ENCODE measurements around the gene DDX49. TPM values are rescaled to one million over a fixed set of nuclear protein-coding genes. Genes with fewer than 3 reads are reported as not detected.
"Not testable (repeated sequence)": the region's sequence is repeated elsewhere in the genome, so short reads cannot be mapped to it uniquely, and the experiment has no call there.

The DDX49 gene
- total RNA-seq, 1 experiment from 2014 or later: 51.9 TPM

DNA sequence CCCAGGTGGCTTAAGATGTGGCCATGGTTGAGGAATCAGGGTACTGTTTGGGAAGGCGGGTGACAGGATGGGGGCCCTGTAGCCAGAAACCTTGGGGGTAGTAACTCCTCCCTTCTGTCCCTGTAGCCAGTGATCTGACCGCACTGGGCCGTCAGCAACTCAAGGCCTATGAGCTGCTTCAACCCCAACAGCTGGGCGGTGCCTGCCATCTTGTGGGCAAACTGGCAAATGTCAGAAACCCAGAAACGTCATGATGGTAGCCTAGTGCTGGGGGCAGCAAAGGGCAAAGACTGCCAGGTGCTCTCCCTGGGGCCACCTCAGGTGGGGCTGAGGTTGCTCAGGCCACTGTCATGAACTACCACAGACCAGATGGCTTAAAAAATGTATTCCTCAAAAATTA is 3.9 kb upstream of the DDX49 start:
- Histone ChIP-seq H3K4me2 (ENCODE audit: low read length) (no peak overlapping the region), H4K20me1 (ENCODE audit: insufficient read depth) (no peaks in the 10 kb centered on the region), H3K4me1 (ENCODE audit: control insufficient read depth in 1 of 2, insufficient read depth in 2 of 2, low read length in 2 of 2) (peaks cover 15 to 16% of the 10 kb centered on the region in 2 experiments), H2AFZ (ENCODE audit: low read depth, low read length, poor library complexity, severe bottlenecking) (no peak overlapping the region), H3K36me3 (ENCODE audit: control insufficient read depth in 1 of 2, insufficient read depth in 2 of 2, low read length in 2 of 2) (peaks cover 0 to 4% of the 10 kb centered on the region in 2 experiments; a peak in 2 of 4 replicates), H3K27ac (ENCODE audit: low read depth, low read length) (no peak overlapping the region), H3K9me3 (ENCODE audit: control insufficient read depth in 1 of 2, insufficient read depth in 1 of 2, low read depth in 1 of 2, low read length in 2 of 2) (no peaks in the 10 kb centered on the region), H3K9ac (ENCODE audit: low read length) (no peak overlapping the region), H3K9me2 (ENCODE audit: insufficient read depth) (no peaks in the 10 kb centered on the region), H3K79me2 (ENCODE audit: insufficient read depth, low read length) (peaks cover 74% of the 10 kb centered on the region), H3K27me3 (ENCODE audit: insufficient read depth, low read length) (no peaks in the 10 kb centered on the region), H3K4me3 (replicated peaks in 1 of 2; ENCODE audit: low read depth in 1 of 2, low read length in 2 of 2) (no peak overlapping the region)
- no TSS peak for BruUV-seq (replicated peaks)
- ATAC-seq (peak; percentile 22), DNase-seq (ENCODE audit: low read depth, low spot score) (peak; percentile 50)
- ChIA-PET POLR2A (interaction anchor here (1.9 kb wide), 1 partner anchor 71 kb away, joined by 5 read pairs; no protein-coding TSS in a partner anchor), CTCF (interaction anchor here (1.0 to 5.1 kb wide), 2 partner anchors 71 to 498 kb away, joined by 3 to 33 read pairs; no protein-coding TSS in a partner anchor), RAD21 (ENCODE audit: low non-redundant PET in 1 of 2, low total read pairs in 2 of 2, uncharacterized antibody in 2 of 2, unreplicated experiment in 2 of 2) (interaction anchor here in 1 of 2 experiments (0.8 kb wide), 1 partner anchor 71 kb away, joined by 3 read pairs; no protein-coding TSS in a partner anchor)
- TF ChIP-seq ZFX (IDR thresholded peaks at IDR 0.05) (no peak), REST (IDR thresholded peaks at IDR 0.05; ENCODE audit: low read depth) (no peak), POLR2A (IDR thresholded peaks at IDR 0.05; ENCODE audit: borderline replicate concordance, extremely low read depth, insufficient read depth, insufficient read length) (no peak), POLR2AphosphoS5 (IDR thresholded peaks at IDR 0.05; ENCODE audit: low read depth, low read length) (no peak), YY1 (IDR thresholded peaks at IDR 0.05; ENCODE audit: extremely low read depth, insufficient replicate concordance, low read depth, low read length) (no peak), EGR1 (IDR thresholded peaks at IDR 0.05; ENCODE audit: low read depth) (no peak), ZNF274 (IDR thresholded peaks at IDR 0.05; ENCODE audit: low read depth, low read length) (no peak), CEBPB (IDR thresholded peaks at IDR 0.05; ENCODE audit: low read depth) (no peak), FOSL1 (IDR thresholded peaks at IDR 0.05; ENCODE audit: low read depth) (no peak), RAD21 (IDR thresholded peaks at IDR 0.05; ENCODE audit: low read depth) (peak; percentile 71)
- TF ChIP-seq, protein P1, sequence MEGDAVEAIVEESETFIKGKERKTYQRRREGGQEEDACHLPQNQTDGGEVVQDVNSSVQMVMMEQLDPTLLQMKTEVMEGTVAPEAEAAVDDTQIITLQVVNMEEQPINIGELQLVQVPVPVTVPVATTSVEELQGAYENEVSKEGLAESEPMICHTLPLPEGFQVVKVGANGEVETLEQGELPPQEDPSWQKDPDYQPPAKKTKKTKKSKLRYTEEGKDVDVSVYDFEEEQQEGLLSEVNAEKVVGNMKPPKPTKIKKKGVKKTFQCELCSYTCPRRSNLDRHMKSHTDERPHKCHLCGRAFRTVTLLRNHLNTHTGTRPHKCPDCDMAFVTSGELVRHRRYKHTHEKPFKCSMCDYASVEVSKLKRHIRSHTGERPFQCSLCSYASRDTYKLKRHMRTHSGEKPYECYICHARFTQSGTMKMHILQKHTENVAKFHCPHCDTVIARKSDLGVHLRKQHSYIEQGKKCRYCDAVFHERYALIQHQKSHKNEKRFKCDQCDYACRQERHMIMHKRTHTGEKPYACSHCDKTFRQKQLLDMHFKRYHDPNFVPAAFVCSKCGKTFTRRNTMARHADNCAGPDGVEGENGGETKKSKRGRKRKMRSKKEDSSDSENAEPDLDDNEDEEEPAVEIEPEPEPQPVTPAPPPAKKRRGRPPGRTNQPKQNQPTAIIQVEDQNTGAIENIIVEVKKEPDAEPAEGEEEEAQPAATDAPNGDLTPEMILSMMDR (IDR thresholded peaks at IDR 0.05 in 2 of 3, conservative IDR thresholded peaks at IDR 0.05 in 1 of 3; ENCODE audit: borderline replicate concordance in 1 of 3, insufficient read depth in 1 of 3, low read depth in 2 of 3, low read length in 2 of 3): peak; percentile 55 to 65 (median 61); a peak in 5 of 6 replicates
- intact Hi-C loops (cut with micrococcal nuclease): loop anchor here (5.0 kb wide), 1 partner anchor 463 kb away; no protein-coding TSS in a partner anchor

DNA sequence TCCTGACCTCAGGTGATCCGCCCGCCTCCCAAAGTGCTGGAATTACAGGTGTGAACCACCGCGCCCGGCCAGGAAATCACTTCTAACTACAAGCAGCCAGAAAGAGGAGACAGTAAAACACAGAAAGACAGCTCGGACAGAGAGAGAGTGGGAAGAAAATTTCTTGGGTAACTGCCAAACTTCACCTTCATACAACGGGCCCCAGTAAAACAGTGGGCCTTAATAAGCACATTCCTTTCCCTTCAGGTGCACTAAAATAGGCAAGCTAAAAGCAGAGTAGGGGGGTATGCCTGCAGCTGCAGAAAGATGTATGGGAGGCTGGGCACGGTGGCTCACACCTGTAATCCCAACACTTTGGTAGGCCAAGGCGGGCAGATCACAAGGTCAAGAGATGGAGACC is 1.9 kb upstream of the DDX49 start:
- H3K9ac ChIP-seq (ENCODE audit: low read length); DNase-seq (ENCODE audit: low read depth, low spot score); H4K20me1 ChIP-seq (ENCODE audit: insufficient read depth); H3K9me2 ChIP-seq (ENCODE audit: insufficient read depth); H2AFZ ChIP-seq (ENCODE audit: low read depth, low read length, poor library complexity, severe bottlenecking); H3K27ac ChIP-seq (ENCODE audit: low read depth, low read length); H3K9me3 ChIP-seq (ENCODE audit: control insufficient read depth in 1 of 2, insufficient read depth in 1 of 2, low read depth in 1 of 2, low read length in 2 of 2); H3K27me3 ChIP-seq (ENCODE audit: insufficient read depth, low read length); RAD21 ChIA-PET (ENCODE audit: low non-redundant PET in 1 of 2, low total read pairs in 2 of 2, uncharacterized antibody in 2 of 2, unreplicated experiment in 2 of 2); ATAC-seq; BruUV-seq (replicated peaks); POLR2A ChIA-PET: not testable (repeated sequence)
- H3K4me1 ChIP-seq (ENCODE audit: control insufficient read depth in 1 of 2, insufficient read depth in 2 of 2, low read length in 2 of 2): peaks cover 16 to 21% of the 10 kb centered on the region in 2 experiments
- H3K4me2 ChIP-seq (ENCODE audit: low read length): peak overlapping the region; percentile 90
- peak overlapping the region; percentile 86 to 100 for H3K4me3 ChIP-seq (replicated peaks in 1 of 2; ENCODE audit: low read depth in 1 of 2, low read length in 2 of 2)
- intact Hi-C loops (cut with micrococcal nuclease): loop anchor here (5.0 kb wide), 1 partner anchor 465 kb away; no protein-coding TSS in a partner anchor
- CTCF ChIA-PET: interaction anchor here (5.1 kb wide), 1 partner anchor 69 kb away, joined by 33 read pairs; no protein-coding TSS in a partner anchor
- peaks cover 0 to 12% of the 10 kb centered on the region in 2 experiments; a peak in 3 of 4 replicates for H3K36me3 ChIP-seq (ENCODE audit: control insufficient read depth in 1 of 2, insufficient read depth in 2 of 2, low read length in 2 of 2)
- H3K79me2 ChIP-seq (ENCODE audit: insufficient read depth, low read length): peaks cover 81% of the 10 kb centered on the region

All from HCT116 (cell line).